Measurements from ENCODE around the gene CLK2.

The CLK2 gene

DNA sequence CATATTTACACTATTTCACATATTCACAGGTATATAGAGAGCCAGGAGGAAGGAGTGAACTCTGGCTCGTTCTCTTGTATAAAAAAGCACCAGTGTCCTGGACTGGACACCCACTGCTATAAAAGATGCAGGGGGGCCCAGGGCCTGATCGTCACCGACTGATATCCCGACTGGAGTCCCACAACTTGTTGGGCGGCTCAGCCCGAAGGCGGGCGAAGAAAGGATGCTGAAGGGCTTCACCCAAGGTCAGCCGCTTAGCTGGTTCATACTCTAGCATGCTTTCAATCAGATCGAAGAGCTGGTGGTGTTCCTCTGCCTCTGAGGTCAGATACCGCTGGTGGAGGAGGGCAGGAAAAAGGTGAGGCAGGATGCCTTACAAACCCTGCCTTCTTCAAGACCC, 10.2 kb downstream of the CLK2 start:
- no peak overlapping the region for H3K4me3 ChIP-seq (ENCODE audit: low read depth, low read length)
- TF ChIP-seq, protein P1, sequence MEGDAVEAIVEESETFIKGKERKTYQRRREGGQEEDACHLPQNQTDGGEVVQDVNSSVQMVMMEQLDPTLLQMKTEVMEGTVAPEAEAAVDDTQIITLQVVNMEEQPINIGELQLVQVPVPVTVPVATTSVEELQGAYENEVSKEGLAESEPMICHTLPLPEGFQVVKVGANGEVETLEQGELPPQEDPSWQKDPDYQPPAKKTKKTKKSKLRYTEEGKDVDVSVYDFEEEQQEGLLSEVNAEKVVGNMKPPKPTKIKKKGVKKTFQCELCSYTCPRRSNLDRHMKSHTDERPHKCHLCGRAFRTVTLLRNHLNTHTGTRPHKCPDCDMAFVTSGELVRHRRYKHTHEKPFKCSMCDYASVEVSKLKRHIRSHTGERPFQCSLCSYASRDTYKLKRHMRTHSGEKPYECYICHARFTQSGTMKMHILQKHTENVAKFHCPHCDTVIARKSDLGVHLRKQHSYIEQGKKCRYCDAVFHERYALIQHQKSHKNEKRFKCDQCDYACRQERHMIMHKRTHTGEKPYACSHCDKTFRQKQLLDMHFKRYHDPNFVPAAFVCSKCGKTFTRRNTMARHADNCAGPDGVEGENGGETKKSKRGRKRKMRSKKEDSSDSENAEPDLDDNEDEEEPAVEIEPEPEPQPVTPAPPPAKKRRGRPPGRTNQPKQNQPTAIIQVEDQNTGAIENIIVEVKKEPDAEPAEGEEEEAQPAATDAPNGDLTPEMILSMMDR (IDR thresholded peaks at IDR 0.05; ENCODE audit: low read depth, low read length), result no peak

DNA sequence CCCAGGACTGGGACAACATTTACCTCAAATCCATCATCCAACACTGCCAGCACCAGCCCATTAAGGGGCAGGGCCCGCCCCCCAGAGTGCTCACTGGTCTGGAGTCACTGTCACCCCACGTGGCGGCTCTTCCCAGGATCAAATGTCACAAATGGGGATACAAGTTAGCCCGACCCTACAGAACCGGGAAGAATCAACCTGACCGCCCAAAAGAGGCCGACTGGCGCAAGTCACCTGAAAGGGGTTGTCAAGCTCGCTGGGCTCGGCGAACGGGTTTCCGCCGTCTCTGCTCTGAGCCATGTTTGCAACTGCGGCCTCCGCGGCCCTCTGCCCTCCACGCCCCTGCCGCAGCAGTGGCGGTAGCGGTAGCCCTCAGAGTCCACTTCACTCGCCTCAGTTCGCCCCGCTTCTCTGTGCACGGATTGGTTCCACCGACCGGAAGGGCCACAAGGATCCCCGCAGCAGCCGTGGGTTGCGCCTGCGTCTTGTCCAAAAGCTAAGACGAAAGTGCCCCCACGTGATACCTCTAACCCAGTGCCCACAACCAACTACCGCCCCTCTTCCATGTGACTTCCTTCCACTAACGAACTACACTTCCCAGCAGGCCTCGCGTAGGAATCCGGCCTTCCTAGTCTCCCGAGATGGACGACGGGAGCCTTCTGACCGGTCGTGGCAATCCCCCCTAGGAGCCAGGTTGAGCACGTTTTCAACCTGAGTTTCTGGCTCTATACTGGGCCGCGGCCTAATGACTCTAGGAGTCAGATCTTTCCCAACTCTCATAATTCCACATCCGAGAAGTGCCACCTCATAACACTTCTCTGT, 11.2 kb downstream of the CLK2 start, which contains the start of gene SCAMP3:
SCAMP3 (minus strand) TSS at position 509 of the 822 bp plus-strand sequence; CDS start at position 300, 209 bp downstream.
- TF ChIP-seq, protein P1 (IDR thresholded peaks at IDR 0.05; ENCODE audit: low read depth, low read length), result no peak
- H3K4me3 ChIP-seq (ENCODE audit: low read depth, low read length), result peak within 1 kb of the TSS; percentile 89

DNA sequence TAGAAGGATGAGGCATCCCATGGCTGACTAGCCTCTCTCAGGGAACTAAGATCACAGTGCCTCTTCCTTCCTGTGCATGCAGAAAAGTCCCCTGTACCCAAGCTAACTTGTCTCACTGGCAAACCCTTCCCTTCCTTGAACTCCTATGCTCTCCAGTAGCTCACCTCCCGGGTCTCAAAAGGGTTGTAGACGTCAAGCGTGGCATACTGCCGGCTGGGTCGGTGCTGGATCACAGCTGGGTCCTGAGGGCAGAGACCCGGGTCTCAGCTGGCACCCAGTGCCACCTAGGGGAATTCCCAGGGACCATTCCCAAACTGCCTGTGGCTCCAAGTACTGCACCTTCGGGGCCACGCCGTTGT, 11.8 kb downstream of the CLK2 start:
- peak overlapping the region; percentile 89 for H3K4me3 ChIP-seq (ENCODE audit: low read depth, low read length)
- TF ChIP-seq, protein P1 (IDR thresholded peaks at IDR 0.05; ENCODE audit: low read depth, low read length), result no peak

DNA sequence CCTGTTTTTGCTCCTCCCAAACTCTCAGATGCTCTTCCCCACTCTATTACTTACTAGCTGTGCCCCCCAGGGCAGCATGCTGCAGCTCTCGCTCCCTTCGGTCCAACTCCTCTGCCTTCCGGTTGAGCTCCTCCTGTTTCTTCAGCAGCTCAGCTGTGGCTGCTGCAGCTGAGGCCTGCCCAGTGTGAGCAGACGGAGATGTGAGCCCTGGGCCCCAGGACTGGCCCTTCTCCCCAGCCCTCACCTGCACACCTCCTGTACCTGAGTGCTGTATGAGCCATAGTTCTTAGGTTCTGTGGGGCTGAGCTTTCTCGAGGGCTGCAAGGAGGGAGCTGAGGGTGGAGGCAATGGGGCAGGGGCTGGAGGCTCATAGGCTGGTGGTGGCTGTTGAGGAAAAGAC, 13.0 kb downstream of the CLK2 start:
- no peak overlapping the region for H3K4me3 ChIP-seq (ENCODE audit: low read depth, low read length)
- TF ChIP-seq, protein P1 (IDR thresholded peaks at IDR 0.05; ENCODE audit: low read depth, low read length), result no peak

DNA sequence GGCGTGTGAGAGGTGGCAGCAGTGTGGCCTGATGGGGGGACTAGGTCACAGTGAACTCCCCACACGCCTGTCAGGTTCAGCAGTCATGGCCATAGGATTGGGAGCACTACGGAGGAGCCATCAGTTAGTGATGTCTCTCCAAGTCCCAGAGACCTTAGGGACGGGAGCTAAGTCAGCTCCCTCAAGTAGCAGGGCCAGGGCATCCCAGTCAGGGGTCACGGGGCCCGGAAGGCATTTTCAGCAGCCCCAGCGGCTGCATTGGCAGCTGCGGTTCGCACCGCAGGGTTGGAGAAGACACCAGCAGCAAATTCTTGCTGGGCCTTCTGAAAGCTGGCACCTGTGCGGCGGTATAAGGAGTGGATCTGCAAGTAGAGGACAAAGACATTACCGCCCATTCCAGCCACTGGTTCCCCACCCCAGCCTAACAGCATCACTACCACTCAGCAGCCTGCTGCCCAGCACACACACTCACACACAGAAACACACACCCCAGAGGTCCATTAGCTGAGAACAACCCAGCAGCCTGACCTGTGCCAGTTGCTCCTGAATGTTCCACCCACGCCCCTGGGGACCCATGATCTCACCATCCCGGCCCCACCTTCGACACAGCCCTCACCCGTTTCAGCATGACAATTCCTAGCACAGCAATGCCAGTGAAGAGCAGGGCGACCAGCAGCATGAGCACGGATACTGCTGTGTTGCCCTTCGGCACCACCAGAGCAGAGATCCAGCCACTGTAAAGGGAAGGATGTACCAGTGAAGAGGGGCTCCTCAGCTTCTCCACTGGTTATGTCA, 17.0 kb downstream of the CLK2 start:
- TF ChIP-seq, protein P1 (IDR thresholded peaks at IDR 0.05; ENCODE audit: low read depth, low read length), result no peak
- peak overlapping the region; percentile 75 for H3K4me3 ChIP-seq (ENCODE audit: low read depth, low read length)

DNA sequence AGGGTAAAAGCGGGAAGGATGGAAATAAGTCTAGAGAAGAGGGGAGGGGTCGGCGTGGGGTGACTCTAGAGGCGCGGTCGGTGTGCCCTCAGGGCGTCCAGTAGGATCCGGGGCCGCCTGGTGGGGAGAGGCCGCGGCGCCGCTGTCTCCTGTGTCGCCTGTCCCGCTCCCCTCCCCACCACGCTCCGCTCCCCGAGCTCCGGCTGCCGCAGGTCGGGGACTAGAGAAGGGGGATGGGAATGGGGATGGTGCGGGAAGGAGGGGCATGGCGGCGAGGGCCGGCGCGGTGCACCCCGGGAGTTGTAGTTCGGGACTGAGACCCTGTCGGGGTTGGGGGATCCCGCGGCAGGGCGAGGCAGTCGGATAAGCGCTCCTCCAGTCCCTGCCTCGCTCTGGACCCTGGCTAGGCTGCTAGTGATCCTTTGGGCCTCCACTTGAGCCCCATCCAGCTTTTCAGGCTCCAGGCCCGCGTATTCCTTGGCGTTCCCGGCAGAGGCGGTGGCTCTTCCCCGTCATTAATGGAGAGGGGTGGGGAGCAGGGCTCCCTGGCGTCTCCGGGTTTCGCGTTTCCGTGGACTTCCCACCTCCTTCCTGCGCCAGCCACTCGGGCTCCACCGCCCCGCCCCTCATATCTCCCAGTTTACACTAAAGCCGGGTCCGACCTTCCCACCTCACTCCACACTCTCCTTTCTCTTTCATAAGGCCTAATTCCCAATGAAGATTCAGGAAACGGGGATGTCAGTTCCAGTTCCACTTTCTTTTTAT, 17.9 kb downstream of the CLK2 start, which contains the start of gene ENTREP3:
ENTREP3 (minus strand) TSS at position 241 of the 765 bp plus-strand sequence. CDS start 606 bp downstream, outside the sequence.
- H3K4me3 ChIP-seq (ENCODE audit: low read depth, low read length), result peak within 1 kb of the TSS; percentile 75
- TF ChIP-seq, protein P1 (IDR thresholded peaks at IDR 0.05; ENCODE audit: low read depth, low read length), result no peak

All from WI38 (cell line).